ENCODE measurements around the gene LMAN2L.

Gene LMAN2L, protein sequence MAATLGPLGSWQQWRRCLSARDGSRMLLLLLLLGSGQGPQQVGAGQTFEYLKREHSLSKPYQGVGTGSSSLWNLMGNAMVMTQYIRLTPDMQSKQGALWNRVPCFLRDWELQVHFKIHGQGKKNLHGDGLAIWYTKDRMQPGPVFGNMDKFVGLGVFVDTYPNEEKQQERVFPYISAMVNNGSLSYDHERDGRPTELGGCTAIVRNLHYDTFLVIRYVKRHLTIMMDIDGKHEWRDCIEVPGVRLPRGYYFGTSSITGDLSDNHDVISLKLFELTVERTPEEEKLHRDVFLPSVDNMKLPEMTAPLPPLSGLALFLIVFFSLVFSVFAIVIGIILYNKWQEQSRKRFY

DNA sequence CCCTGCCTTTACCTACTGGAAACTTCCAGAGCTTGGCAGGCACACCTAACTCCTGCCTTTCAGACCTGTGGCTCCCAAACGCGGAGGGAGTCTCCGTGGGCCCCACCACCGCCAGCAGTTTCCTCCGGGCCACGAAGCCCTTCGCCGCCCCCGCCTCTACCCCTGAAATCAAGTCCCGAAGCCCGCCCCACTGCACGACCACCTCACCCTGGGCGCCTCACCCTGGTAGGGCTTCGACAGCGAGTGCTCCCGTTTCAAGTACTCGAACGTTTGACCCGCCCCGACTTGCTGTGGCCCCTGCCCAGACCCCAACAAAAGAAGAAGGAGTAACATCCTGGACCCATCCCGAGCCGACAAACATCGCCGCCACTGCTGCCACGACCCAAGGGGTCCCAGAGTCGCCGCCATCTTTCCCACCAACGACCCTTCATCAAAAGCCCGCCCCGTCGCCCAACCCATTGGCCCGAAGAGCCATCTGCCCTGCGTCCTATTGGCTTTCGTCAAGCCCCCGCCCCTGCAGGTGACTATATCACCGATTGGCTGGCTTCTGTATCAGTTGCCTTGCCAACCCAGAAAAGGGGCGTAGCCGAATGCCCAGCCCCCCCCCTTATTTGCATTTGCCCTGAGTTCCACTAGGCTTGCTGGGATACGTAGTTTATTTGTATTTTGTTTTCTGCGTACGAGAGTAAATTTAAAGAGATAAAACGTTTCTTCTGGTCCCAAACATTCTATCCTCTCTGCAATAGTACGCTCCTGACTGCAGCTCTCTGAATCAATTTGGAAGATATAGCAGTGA is at the start of gene LMAN2L:
LMAN2L (minus strand) TSS at position 432 of the 796 bp plus-strand sequence; CDS start at position 408, 24 bp downstream.
- peak; percentile 93 for DNase-seq

DNA sequence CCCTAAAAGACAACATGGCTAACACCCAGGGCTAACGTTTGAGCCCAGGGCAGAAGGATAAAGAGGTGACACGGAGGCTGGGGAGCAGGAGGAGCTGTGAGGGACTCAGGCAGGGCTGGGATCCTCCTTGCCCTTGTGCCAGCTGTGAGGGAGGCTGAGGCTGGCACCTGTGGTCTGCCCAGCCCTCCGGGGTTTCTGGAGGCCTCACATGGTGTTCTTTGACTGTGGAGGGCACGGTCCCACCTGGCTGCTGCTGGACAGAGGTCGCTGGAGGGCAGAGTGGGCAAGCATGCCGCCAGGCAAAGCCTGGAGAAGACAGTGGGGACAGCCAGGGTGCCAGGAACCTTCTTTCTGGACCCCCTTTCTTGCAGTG is 49.4 kb upstream of the LMAN2L start:
- no peak for DNase-seq

DNA sequence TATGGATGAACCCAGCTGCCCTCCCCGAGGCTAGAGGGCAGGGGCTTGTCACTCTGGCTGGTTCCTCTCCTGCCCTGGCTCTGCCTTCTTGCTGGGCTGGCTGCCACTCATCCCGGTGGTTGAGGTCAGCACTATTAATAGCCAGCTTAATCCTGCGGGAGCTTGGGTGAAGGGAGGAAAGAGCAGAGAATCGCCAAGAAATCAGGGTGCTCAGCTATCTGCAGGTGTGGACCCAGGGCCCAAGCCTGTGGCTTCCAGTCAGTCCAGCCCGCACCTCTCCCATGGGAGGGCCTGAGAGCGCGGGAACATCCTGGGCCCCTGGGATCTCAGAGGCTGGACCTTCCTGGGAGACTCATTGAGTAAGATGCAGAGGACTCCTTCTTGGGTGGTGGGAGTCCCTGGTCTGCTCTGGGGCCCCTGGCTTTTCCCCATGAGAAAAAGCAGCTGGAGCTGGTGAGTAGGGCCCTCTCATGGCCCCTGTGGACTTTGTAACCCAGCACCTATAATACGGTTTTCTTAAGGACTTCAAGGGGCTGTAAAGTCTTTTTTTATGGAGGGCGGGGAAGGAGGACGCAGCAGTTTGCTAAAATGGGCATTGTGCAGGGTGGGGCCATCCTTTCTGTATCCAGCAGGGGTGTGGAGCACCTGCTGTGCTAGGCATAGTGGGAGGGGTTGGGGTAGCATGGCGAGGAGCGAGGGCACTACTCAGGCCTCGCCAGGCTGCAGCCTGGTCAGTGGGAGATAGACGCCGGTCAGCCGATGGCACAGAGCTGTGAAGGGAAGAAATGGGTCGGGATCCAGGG is 48.8 kb upstream of the LMAN2L start:
- DNase-seq: no peak

DNA sequence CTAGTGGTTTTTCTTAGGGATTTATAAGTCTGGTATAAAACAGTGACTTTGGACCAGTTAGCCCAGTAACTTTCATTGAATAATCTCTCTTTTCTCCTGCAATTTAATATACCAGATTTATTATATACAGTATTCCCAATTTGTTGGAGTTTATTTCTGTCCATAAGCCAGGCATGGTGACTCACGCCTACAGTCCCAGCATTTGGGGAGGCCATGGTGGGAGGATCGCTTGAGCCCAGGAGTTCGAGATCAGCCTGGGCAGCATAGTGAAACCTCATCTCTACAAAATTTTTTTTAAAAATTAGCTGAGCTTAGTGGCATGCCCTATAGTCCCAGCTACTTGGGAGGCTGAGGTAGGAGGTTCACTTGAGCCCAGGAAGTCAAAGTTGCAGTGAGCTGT is 47.5 kb upstream of the LMAN2L start:
- DNase-seq: no peak

DNA sequence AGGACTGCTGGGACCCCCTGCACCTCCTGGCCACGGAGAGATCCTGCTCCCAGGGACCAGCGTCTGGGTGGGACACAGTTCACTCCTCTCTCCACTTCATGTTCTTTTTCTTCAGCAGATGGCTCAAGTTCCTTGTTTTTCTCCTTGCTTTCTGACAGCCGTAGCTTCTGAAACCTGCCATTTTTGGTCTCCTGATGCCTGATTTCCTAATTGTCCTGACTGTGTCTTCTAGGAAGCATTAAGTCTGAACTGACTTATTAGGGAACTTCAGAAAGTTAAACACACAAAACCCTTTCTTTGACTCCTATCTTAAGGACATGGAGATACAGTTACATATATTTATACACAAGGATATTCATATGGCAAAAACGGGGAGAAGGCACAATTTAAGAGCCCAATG is 43.5 kb upstream of the LMAN2L start:
- DNase-seq: no peak

DNA sequence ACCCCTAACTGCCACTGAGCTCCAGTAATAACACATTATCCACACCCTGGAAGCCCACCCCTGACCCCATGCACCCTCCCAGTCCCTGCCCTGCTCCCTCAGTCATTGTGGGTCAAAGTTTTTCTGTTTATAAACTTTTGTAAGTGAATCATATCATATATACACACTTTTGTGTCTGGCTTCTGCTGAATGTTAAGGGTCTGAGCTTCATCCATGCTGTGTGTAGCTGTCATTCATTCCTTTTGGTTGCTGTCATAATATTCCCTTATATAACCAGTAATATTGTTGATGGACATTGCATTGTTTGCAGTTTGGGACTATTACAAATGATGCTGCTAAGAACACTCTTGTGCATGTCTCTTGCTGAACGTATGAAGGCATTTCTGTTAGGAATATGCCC is 35.3 kb upstream of the LMAN2L start:
- no peak for DNase-seq

DNA sequence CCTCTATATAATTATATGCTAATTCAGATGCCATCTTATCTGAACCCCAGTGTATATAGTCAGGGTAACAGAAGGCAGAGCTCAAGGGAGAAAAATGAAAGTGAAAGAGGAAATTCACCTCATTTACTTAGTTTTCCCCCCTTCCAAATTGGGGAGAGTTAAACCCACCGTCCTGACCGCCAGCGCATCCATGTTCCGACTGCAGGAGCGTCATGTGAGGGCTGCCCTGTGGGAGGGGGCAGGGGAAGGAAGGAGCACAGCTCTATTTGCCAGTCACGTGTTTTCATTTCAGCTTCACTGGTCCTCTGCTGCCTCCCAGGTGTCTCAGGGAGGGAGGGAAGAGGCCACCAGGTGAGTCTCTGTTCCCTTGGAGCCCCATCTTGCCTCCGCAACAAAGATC is 34.1 kb upstream of the LMAN2L start:
- DNase-seq: no peak

DNA sequence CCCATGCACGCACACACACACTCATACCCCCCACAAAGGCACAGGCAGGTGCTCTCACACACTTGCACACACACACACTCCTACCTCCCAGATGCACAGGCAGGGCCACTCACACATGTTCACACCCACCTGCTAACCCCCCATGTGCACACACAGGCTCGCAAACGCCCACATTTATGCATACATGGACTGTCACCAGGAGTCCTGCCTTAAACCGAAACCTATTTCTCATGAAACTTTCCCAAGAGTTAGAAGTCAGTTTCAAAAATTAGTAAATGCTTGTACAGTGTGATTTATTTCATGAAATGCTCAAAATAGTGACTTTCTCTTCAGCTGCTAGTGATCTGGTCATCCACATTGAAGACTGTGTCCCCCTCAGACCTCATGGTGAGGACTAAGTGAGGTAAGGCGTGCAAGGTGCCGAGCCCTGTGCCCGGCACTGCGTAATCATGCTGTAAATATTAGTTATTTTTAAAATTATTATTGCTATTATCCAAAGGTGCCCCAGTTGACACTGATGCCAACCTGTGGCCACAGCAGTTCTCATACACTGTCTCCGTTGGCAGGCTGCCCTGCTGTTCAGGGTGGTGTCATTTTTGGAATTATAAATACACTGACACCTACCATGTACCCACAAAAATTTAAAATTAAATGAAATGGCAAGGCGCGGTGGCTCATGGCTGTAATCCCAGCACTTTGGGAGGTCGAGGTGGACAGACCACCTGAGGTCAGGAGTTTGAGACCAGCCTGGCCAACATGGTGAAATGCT is 33.2 kb upstream of the LMAN2L start:
- no peak for DNase-seq

DNA sequence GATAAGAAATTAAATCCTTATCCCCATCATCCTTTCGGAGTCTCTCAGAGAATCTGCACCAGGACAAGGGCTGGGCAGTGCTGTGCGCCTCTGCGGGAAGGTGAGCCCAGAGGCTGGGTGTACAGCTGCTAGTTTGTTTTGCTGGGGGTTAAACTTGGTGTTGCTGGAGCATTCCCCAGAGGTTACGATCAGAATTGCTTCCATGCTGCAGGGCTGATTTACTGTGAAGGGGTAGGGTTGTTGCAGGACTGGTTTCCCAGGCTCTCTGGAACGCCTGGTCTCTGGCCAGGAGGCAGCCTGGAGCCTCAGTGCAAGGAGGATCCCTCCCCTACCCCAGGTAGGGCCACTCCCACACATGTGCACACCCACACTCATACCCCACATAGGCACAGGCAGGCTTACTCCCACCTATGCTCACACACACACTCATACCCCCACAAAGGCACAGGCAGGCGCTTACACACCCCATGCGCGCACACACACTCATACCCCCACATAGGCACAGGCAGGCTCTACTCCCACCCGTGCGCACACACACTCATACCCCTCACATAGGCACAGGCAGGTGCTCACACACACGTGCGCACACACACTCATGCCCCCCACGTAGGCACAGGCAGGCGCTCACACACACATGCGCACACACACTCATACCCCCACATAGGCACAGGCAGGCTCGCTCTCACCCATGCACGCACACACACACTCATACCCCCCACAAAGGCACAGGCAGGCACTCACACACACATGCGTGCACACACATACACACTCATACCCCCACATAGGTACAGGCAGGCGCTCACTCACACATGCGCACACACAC is 32.1 kb upstream of the LMAN2L start:
- DNase-seq: no peak

DNA sequence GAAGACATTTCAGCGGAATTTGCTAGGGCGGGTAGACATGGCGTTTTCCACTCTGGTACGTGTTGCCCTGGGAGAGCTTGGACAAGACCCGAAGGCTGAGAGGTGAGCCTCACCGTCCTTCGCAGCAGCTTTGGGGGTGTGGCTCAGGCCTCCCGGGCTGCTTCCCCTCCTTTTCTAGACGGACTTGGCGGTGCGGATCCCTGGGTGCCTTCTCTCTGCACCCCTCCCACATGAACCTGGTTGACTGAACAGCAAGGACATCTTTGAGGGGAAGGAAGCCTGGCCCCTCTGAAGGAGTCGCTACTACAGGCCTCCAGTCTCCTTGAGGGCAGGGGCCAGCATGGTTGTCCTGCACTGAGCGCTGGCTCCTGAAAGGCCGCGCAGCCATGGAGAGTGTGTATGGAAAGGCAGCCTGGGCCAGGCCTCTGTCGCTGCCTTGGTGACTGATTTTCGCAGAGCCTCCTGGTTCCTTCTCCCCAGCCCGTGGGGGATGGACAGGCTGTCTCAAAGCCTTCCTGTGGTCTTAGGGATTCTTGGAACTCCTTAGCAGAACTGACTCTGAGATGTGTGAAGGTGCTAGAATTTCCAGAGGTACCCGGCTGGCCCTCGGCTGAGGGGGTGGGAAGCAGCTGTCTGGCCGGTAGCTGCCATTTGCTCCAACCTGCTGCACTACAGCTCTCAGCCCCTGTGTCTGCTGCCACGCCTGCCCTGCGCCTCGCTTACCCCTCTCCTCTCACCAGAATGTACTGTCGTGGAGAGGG is 30.8 kb upstream of the LMAN2L start:
- no peak for DNase-seq

DNA sequence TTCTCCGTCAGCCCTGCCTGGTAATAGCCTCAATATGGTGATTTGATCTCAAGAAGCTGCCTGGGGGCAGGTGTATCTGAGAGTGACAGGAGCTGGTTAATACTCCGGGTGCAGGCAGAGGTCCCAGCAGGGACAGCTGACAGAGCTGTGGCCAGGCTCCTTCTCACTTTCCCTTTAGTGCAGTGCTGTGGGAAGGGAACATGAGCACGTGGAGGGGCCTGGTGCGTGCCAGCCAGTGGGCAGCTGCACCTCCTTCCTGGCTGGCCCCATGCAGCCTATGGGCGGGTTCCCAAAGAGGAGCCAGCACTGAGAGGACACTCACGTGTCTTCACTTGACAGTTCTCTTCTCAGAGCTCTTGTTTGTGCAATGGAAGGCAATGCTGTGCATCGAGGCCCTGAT is 29.9 kb upstream of the LMAN2L start:
- no peak for DNase-seq

DNA sequence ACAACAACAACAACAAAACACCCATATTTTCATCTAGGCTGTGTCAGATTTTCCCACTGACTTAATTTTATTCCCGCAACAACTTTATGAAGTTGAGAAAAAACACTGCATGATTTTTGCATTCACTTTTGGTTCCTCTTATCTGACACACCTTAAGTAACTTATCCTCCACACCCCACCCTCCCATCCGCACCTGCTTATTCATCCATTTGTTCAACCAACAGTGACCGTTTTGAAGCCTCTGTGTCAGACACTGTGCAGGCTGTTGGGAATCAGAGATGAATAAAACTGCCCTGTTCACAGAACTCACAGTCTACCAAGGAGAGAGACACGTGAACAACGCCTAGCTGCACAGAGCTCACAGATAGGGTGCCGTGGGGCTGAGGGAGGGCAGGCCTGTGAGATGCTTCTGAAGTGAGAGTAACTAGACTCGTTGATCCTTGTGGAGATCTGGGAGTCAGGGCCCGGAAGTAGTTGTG is 28.3 kb upstream of the LMAN2L start:
- no peak for DNase-seq

DNA sequence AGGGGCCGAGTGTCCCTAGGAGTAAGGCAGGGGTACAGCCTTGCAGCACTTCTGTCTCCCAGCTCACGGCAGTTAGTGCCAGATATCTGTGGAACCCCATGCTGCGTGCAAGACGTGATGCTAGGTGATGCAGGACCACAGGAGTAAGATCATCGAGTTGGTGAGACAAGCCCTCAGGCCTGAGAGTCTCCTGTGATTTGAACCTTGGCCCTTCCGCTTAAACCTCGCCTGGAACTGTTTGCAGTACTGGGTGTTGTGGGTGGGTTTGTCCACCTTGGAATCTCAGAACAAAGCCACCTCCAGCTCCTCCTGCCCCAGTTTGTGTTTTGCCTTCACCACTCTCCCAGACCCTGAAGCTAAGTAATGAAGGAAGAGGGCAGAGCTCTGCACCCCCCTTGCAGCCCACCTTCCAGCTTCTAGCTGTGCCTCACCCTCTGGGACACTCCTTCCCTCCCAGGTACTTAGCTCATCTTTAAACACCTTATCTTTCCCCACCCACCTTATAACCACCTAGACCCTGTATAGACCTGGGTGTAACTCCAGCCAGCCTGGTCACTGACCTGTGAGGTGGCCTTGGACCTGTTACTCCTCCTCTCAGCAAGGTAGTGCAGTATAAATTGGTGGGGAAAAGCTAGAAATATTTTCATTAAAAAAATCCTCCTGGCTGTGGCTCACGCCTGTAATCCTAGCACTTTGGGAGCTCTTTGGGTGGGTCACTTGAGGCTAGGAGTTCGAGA is 27.4 kb upstream of the LMAN2L start:
- DNase-seq: no peak

DNA sequence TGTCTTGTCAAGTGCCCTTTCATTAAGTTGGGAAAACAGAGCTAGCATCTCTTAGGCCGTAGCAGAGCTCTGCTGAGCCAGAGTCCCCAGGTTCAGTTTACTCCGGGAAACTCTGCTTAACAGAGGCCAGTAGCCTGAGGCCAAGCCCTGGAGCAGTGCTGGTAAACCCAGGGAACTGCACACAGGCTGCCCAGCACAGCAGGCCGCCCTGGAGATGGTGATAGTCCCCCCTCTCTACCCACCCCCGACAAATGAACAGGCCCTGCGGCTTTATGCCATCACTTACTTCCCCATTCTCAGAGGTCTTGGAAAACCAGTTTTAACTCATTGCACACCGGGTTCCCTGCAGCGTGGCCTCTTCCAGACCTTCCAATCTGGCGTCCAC is 24.4 kb upstream of the LMAN2L start:
- no peak for DNase-seq

DNA sequence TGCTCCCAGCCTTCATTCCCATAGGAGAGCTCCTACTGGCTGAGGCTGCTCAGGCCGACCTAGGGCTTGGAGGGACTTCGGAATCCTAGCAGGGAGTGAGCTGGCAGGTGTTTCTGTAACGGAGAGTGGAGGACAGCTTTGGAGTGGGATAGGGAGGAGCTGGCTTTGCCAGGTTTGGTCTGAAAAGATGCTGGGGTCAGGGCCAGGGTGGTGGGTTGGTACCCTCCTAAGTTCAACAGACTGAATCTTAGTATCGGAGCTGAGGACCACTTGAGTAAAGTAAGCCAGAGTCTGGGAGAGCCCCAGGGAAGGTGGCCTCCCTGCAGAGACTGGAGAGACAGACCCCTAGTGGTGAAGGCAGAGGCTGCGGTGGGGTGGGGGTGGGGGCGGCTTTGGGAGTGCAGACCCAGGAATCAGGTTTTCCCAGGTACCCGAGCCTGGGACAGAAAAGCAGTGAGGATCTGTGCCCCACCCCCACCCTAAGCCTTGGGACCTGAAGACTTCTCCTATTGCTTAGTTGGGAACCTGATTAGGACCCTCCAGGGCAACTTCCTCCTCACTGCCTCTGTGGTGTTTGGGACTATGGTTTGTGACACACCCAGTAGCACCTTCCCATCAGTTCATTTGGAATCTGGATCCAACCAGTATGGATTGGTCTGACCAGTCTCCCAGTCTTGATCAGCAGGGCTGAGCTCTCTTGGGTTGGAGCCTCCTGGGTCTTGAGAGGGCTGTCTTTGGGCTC is 23.8 kb upstream of the LMAN2L start:
- DNase-seq: no peak

DNA sequence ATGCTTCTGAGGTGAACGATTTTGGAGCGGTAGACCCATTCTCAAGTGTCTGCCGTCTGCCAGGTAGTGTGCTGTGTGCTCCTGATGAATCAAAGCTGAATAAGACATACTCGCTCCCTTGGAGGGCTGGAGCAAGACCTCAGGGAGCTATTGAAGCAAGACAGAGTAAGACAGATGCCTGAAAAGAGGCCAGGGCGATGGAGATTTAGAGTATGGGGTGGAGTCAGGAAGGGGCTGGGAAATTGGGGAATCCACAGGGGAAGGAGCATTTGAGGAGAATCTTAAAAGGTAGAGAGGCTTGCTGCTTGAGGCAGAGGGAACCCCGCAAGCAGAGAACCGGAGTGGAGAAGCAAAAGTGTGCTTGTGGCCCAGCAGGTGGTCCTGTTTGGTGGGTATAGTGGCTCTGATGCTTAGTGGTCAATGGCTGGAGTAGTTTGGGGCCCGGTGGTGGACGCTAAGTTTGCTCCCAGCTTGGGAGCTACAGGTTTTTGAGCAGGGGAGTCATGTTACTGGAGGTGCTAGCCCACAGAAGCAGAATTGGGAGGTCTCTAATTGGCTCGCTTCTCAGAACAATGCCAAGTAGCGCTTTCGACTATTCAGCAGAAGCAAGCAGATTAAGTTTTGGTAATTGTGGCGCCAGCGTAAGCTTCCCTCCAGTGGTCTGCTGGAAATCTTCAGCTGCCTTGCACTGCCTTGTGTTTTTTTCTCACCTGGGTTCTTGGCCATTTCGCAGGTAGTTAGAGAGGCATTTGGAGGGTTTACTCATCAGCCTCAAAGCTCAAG is 22.9 kb upstream of the LMAN2L start:
- no peak for DNase-seq

DNA sequence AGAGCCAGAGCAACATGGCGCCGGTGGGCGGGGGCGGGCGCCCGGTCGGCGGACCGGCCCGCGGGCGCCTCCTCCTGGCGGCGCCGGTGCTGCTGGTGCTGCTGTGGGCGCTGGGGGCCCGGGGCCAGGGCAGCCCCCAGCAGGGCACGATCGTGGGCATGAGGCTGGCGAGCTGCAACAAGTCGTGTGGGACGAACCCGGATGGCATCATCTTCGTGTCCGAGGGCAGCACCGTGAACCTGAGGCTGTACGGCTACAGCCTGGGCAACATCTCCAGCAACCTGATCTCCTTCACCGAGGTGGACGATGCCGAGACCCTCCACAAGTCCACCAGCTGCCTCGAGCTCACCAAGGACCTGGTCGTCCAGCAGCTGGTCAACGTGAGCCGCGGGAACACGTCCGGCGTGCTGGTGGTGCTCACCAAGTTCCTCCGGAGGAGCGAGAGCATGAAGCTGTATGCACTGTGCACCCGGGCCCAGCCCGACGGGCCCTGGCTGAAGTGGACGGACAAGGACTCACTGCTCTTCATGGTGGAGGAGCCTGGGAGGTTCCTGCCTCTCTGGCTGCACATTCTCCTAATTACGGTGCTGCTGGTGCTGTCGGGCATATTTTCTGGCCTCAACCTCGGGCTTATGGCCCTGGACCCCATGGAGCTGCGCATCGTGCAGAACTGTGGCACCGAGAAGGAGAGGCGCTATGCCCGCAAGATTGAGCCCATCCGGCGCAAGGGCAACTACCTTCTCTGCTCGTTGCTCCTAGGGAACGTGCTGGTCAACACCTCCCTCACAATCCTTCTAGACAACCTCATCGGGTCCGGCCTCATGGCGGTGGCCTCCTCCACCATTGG is 21.3 kb upstream of the LMAN2L start:
- DNase-seq: no peak

Data from NCI-H1092 (cell line).